Measurements from ENCODE around the gene MMP17. TPM values are rescaled to one million over a fixed set of nuclear protein-coding genes. Genes with fewer than 3 reads are reported as not detected.
"Not testable (repeated sequence)": the region's sequence is repeated elsewhere in the genome, so short reads cannot be mapped to it uniquely, and the experiment has no call there.

Gene MMP17
- total RNA-seq, 3 donors from 2014 or later: 0.28 to 0.92 (median 0.46) TPM

- Mint-ChIP-seq H3K27me3 (ENCODE audit: low read depth) (no peaks in the 10 kb centered on the region), H3K4me3 (no peak overlapping the region), H3K4me1 (ENCODE audit: low read depth) (peaks cover 2% of the 10 kb centered on the region), H3K9me3 (peaks cover 3% of the 10 kb centered on the region), H3K36me3 (ENCODE audit: insufficient read depth) (no peaks in the 10 kb centered on the region)
- ATAC-seq (no peak), DNase-seq (no peak)
Measured at GRCh38 chr12:131871677-131872076, 43.5 kb downstream of the MMP17 start.

GRCh38 chr12:131872154-131873051 is 44.2 kb downstream of the MMP17 start:
- ATAC-seq (no peak), DNase-seq (no peak)
- Mint-ChIP-seq H3K27me3 (ENCODE audit: low read depth) (no peaks in the 10 kb centered on the region), H3K36me3 (ENCODE audit: insufficient read depth) (no peaks in the 10 kb centered on the region), H3K4me3 (no peak overlapping the region), H3K9me3 (peaks cover 3% of the 10 kb centered on the region), H3K4me1 (ENCODE audit: low read depth) (peaks cover 2% of the 10 kb centered on the region)

DNA sequence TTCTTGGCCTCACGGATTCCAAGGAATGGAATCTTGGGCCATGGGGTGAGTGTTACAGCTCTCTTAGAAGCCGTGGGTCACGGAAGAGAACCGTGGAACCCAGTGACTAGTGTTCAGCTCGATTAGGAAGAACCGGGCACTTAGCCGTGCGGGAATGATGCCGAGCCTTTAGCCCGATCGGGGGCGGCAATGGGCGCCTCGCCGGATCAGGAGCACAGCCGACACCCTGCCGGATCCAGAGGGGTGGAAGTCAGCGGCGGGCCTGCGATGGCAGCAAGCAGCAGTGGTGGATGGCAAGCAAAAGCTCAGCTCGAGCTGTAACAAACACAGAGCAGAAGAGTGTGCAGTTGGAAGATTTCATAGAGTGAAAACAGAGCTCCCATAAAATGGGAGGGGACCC is 45.1 kb downstream of the MMP17 start:
- ATAC-seq: no peak
- Mint-ChIP-seq H3K9me3 (peaks cover 3% of the 10 kb centered on the region), H3K4me3 (no peak overlapping the region), H3K4me1 (ENCODE audit: low read depth) (peaks cover 2% of the 10 kb centered on the region), H3K27me3 (ENCODE audit: low read depth) (no peaks in the 10 kb centered on the region), H3K36me3 (ENCODE audit: insufficient read depth) (no peaks in the 10 kb centered on the region)
- DNase-seq: no peak

- not testable (repeated sequence) for ATAC-seq; H3K4me1 Mint-ChIP-seq (ENCODE audit: low read depth); DNase-seq; H3K36me3 Mint-ChIP-seq (ENCODE audit: insufficient read depth); H3K27me3 Mint-ChIP-seq (ENCODE audit: low read depth); H3K9me3 Mint-ChIP-seq; H3K4me3 Mint-ChIP-seq
Measured at GRCh38 chr12:131874972-131875371, 46.8 kb downstream of the MMP17 start.

GRCh38 chr12:131877216-131877615 is 49.0 kb downstream of the MMP17 start:
- H3K9me3 Mint-ChIP-seq; DNase-seq; H3K4me3 Mint-ChIP-seq; H3K4me1 Mint-ChIP-seq (ENCODE audit: low read depth); ATAC-seq; H3K36me3 Mint-ChIP-seq (ENCODE audit: insufficient read depth); H3K27me3 Mint-ChIP-seq (ENCODE audit: low read depth): not testable (repeated sequence)

DNA sequence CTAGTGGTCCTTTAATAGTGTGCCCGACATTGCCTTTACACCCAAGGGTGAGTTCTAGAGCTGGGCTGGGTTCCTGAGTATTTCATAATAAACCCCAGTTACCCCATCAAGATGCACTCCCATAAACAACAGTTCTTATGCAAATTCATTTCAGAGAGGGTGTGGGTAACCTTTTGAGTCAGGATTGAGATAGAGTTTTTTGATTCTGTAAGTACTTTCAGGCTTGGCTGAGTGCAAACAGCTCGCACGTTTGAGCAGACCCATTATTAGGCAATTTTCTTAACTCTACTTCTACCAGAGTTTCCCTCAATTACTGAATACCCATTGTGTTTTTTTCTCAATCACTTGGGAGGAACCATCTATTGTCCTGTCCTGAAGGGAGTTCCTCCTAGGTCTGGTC is 50.2 kb downstream of the MMP17 start:
- H3K36me3 Mint-ChIP-seq (ENCODE audit: insufficient read depth); H3K4me1 Mint-ChIP-seq (ENCODE audit: low read depth); DNase-seq; H3K9me3 Mint-ChIP-seq; ATAC-seq; H3K4me3 Mint-ChIP-seq; H3K27me3 Mint-ChIP-seq (ENCODE audit: low read depth): not testable (repeated sequence)

DNA sequence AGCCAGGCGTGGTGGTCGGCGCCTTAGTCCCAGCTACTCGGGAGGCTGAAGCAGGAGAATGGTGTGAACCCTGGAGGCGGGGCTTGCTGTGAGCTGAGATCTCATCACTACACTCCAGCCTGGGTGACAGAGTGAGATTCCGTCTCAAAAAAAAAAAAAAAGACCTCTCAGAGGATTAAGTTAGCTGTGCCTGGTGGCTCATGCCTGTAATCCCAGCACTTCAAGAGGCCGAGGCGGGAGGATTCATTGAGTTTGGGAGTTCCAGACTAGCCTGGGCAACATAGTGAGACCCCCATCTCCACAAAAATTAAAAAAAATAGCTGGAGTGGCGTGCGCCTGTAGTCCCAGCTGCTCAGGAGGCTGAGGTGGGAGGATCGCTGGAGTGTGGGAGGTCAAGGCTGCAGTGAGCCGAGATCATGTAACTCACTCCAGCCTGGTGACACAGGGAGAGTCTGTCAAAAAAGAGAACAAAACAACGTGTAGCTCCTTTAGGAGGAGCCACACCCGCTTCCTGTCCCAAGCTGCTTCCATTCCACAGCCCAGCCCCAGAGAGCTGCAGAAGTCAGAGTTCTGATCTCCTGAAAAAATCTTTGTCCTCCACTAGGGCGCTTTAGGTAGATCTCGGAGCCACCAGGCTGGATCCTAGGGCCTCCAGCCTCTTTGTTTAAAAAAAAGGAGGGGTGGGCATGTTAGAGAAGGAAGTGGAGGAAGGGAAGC is 54.8 kb downstream of the MMP17 start:
- peaks cover 3% of the 10 kb centered on the region for H3K27me3 Mint-ChIP-seq (ENCODE audit: low read depth)
- H3K4me1 Mint-ChIP-seq (ENCODE audit: low read depth): no peaks in the 10 kb centered on the region
- no peak for DNase-seq
- peaks cover 7% of the 10 kb centered on the region for H3K9me3 Mint-ChIP-seq
- no peak overlapping the region for H3K4me3 Mint-ChIP-seq
- no peaks in the 10 kb centered on the region for H3K36me3 Mint-ChIP-seq (ENCODE audit: insufficient read depth)
- no peak for ATAC-seq

- Mint-ChIP-seq H3K4me3 (no peak overlapping the region), H3K27me3 (ENCODE audit: low read depth) (peaks cover 3% of the 10 kb centered on the region), H3K4me1 (ENCODE audit: low read depth) (no peaks in the 10 kb centered on the region), H3K9me3 (peaks cover 7% of the 10 kb centered on the region), H3K36me3 (ENCODE audit: insufficient read depth) (no peaks in the 10 kb centered on the region)
- no peak for ATAC-seq
- no peak for DNase-seq
Measured at GRCh38 chr12:131883521-131883900, 55.3 kb downstream of the MMP17 start.

GRCh38 chr12:131885076-131885475 is 56.9 kb downstream of the MMP17 start:
- not testable (repeated sequence) for H3K27me3 Mint-ChIP-seq (ENCODE audit: low read depth); H3K36me3 Mint-ChIP-seq (ENCODE audit: insufficient read depth); H3K9me3 Mint-ChIP-seq; ATAC-seq; H3K4me1 Mint-ChIP-seq (ENCODE audit: low read depth); H3K4me3 Mint-ChIP-seq; DNase-seq

DNA sequence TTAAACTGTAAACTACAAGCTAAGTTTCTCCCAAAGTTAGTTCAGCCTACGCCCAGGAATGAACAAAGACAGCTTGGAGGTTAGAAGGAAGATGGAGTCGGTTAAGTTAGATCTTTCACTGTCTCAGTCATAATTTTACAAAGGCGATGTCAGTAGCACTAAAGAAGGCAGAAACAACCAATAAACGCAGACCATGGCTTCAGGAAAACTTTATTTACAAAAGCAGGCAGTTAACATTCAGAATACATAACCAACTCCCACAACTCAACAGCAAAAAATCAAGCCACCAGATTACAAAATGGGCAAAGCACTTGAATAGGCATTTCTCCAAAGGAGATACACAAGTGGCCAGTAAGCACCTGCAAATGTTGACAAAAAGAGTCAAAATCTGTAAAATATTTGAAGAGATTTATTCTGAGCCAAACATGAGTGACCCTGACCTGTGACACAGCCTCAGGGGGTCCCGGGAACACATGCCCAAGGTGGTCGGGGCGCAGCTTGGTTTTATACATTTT is 57.4 kb downstream of the MMP17 start:
- DNase-seq (no peak), ATAC-seq (no peak)
- Mint-ChIP-seq H3K27me3 (ENCODE audit: low read depth) (peaks cover 3% of the 10 kb centered on the region), H3K4me1 (ENCODE audit: low read depth) (no peaks in the 10 kb centered on the region), H3K4me3 (no peak overlapping the region), H3K36me3 (ENCODE audit: insufficient read depth) (no peaks in the 10 kb centered on the region), H3K9me3 (peaks cover 7% of the 10 kb centered on the region)

DNA sequence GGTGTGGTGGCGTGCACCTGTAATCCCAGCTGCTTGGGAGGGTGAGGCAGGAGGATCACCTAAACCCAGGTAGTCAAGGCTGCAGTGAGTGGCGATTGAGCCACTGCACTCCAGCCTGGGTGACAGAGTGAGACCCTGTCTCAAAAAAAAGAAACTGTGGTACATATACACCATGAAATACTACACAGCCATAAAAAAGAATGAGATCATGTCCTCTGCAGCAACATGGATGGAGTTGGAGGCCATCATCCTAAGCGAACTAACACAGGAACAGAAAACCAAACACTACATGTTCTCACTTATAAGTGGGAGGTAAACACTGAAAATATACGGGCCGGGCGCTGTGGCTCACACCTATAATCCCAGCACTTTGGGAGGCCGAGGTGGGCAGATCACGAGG is 63.5 kb downstream of the MMP17 start:
- H3K36me3 Mint-ChIP-seq (ENCODE audit: insufficient read depth); H3K9me3 Mint-ChIP-seq; H3K4me3 Mint-ChIP-seq; ATAC-seq; H3K4me1 Mint-ChIP-seq (ENCODE audit: low read depth); DNase-seq; H3K27me3 Mint-ChIP-seq (ENCODE audit: low read depth): not testable (repeated sequence)

DNA sequence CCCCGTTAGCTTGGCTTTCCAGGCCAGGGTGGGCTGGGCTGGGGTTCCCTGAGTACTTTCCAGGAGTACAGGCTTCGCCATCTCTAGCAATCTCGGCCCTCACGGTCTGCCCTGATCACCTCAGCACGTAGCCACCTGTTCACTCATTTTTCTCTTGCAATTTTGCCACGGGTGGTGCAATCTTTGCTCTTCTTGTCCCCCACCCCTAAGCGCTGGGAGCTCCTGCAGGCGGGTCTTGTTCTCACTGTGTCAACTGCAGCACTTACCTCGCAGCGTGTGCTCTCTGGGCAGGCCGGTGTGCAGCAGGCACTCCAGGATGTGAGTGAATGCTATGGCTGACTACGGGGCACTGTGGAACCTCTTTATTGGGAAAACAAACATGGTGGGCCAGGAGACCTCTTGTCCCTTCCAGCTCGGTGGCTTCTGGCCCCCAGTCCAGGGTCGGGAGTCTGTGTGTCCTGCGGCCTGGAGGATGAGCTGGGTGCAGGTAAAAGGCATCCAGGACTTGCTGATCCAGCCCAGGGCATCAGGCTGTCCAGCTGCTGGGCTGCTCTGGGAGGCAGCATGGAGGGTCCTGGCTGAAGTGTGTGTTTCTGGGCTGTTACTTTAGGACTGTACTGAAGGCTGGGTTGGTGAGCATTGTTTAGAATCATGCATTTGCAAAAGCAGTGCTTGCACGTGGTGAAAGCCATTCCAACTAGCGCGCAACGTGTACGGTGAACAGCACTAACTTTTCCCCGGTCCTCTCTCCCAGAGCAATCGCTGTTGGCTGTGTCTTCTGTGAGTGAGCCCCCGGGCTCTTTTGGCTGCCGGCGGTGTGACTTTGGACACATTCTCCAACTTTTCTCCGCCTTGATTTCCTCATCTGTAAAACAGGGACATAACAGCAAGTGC is 64.8 kb downstream of the MMP17 start:
- no peaks in the 10 kb centered on the region for H3K36me3 Mint-ChIP-seq (ENCODE audit: insufficient read depth)
- no peak for ATAC-seq
- H3K4me3 Mint-ChIP-seq: peak overlapping the region; percentile 52
- peaks cover 13% of the 10 kb centered on the region for H3K4me1 Mint-ChIP-seq (ENCODE audit: low read depth)
- no peak for DNase-seq
- no peaks in the 10 kb centered on the region for H3K27me3 Mint-ChIP-seq (ENCODE audit: low read depth)
- no peaks in the 10 kb centered on the region for H3K9me3 Mint-ChIP-seq

DNA sequence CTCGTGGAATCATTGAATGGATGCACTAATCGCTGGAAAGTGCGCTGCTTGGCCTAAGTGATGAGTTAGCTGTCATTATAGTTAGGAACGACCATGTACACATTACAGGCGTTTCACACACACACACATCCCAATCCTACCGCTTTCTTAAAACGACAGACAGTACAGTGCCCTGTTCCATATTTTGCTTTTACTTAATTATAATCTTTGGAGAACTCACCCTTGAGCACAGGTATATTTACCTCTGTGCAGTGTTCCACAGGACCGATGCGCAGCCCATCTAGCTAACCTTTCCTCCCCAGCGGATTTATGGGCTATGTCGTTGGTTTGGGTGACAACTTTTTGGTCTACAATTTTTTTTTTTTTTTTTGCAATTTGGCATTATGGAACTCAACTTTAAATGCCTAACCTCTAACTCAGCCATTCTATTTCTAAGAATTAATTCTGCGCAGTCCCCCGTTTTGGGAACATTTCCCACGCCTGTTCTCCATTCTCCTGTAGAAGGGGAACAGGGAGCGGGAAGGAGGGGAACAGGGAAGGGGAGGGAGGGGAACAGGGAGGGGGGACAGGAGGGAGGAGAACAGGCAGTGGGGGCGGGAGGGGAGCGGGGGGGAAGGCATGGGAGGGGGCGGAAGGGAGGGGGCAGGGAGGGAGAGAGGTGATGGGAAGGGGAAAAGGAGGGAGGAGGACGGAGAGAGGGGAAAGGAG is 65.6 kb downstream of the MMP17 start:
- ATAC-seq (no peak), DNase-seq (no peak)
- H3K4me3 Mint-ChIP-seq: peak overlapping the region; percentile 52

More for the DNA sequence above, 65.6 kb downstream of the MMP17 start:
- H3K4me1 Mint-ChIP-seq (ENCODE audit: low read depth): peaks cover 17% of the 10 kb centered on the region
- no peaks in the 10 kb centered on the region for H3K9me3 Mint-ChIP-seq
- H3K27me3 Mint-ChIP-seq (ENCODE audit: low read depth): no peaks in the 10 kb centered on the region
- no peaks in the 10 kb centered on the region for H3K36me3 Mint-ChIP-seq (ENCODE audit: insufficient read depth)

All from activated T-cell treated with anti-CD3 and anti-CD28 coated beads, Interleukin-2, amount 50 U/mL, for 4 hours (primary cell).